HL-60/S4 (cell line): ENCODE measurements around the gene MFAP2.

Source experiments
- in situ Hi-C: fragments of 300-500 bp; cut with MboI; formaldehyde crosslinking; loops from 2 replicates; pipeline ENCODE4 v1.14.3; 2022; ENCODE audit warnings: low sequenced_read_pairs

MFAP2 gene

GRCh38 chr1:17008208-17008855, 27.9 kb upstream of the MFAP2 start:
- in situ Hi-C loops, result no loop called here

GRCh38 chr1:17007121-17007520, 26.7 kb upstream of the MFAP2 start:
- in situ Hi-C loops, result no loop called here

GRCh38 chr1:17005365-17005740, 24.9 kb upstream of the MFAP2 start:
- in situ Hi-C loops, result no loop called here

- in situ Hi-C loops, result no loop called here
Observed at GRCh38 chr1:17004466-17005364, 24.3 kb upstream of the MFAP2 start.

GRCh38 chr1:17002524-17002902, 22.1 kb upstream of the MFAP2 start:
- in situ Hi-C loops, result no loop called here

- in situ Hi-C loops, result no loop called here
Observed at GRCh38 chr1:17001760-17002523, 21.5 kb upstream of the MFAP2 start.

- in situ Hi-C loops, result no loop called here
Observed at GRCh38 chr1:16999863-17000262, 19.4 kb upstream of the MFAP2 start.

- in situ Hi-C loops, result no loop called here
Observed at GRCh38 chr1:16998589-16998988, 18.2 kb upstream of the MFAP2 start.

GRCh38 chr1:16996845-16997244, 16.4 kb upstream of the MFAP2 start:
- in situ Hi-C loops, result no loop called here

GRCh38 chr1:16993521-16994038, 13.2 kb upstream of the MFAP2 start:
- in situ Hi-C loops, result no loop called here

- in situ Hi-C loops, result no loop called here
Observed at GRCh38 chr1:16992675-16993074, 12.3 kb upstream of the MFAP2 start.

GRCh38 chr1:16992102-16992501, 11.7 kb upstream of the MFAP2 start:
- in situ Hi-C loops, result no loop called here

- in situ Hi-C loops, result no loop called here
Observed at GRCh38 chr1:16991571-16991970, 11.2 kb upstream of the MFAP2 start.

GRCh38 chr1:16989676-16990391, 9.4 kb upstream of the MFAP2 start:
- in situ Hi-C loops, result no loop called here

GRCh38 chr1:16988210-16988609, 7.8 kb upstream of the MFAP2 start:
- in situ Hi-C loops, result no loop called here

GRCh38 chr1:16986962-16987361, 6.5 kb upstream of the MFAP2 start:
- in situ Hi-C loops, result no loop called here

- in situ Hi-C loops, result no loop called here
Observed at GRCh38 chr1:16986560-16986959, 6.1 kb upstream of the MFAP2 start.

GRCh38 chr1:16986113-16986512, 5.7 kb upstream of the MFAP2 start:
- in situ Hi-C loops, result no loop called here

GRCh38 chr1:16984717-16985116, 4.3 kb upstream of the MFAP2 start:
- in situ Hi-C loops, result no loop called here

- in situ Hi-C loops, result no loop called here
Observed at GRCh38 chr1:16983649-16984048, 3.2 kb upstream of the MFAP2 start.

GRCh38 chr1:16982902-16983301, 2.5 kb upstream of the MFAP2 start:
- in situ Hi-C loops, result no loop called here
